Forelimb muscle (tissue), 1 donor: ENCODE data around the gene PHAX. TPM values are rescaled to one million over a fixed set of nuclear protein-coding genes. Genes with fewer than 3 reads are reported as not detected.
"Not testable (repeated sequence)": the region's sequence is repeated elsewhere in the genome, so short reads cannot be mapped to it uniquely, and the experiment has no call there.

ENCODE experiments used
- DNase-seq: peaks from one replicate; pipeline ENCODE4 v3.0.0-alpha.2; 2013; ENCODE audit warnings: low read depth
- polyA plus RNA-seq: library from polyadenylated mRNA; unstranded; fragments of 120-200 nt; gene quantifications from one replicate; pipeline ENCODE4 v1.2.1, GENCODE V29; 2013; ENCODE audit not compliant: insufficient read length

Gene PHAX
- polyA plus RNA-seq, 1 donor = 37.8 TPM

DNA sequence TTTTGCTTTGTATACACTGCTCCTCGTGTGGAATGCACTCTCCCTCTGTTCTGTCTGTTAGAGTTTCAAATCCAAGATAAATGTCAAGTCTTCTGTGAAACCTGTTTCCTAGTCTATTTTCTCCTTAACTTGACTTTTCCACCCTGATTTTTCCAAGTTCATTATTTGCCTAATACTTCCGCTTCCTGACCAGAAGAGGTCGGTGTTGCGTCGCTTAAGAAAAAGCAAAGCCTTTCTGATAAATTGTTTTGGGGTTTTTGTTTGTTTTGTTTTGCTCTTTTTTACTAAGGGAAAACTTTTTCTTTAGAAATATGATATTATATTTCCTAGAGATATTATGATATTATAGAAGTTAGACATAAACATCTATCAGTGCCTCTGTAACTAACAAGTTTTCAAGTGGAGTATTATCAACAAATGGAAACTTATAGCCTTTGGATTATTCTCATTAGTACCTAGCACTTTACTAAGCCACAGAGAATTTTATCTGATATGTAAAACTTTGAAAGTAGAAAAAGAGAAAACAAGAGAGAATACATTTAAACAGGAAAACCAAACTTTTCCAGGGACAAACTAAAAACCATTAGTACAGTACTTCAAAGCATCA is 55.8 kb downstream of the PHAX start:
- peak; percentile 19 for DNase-seq

DNA sequence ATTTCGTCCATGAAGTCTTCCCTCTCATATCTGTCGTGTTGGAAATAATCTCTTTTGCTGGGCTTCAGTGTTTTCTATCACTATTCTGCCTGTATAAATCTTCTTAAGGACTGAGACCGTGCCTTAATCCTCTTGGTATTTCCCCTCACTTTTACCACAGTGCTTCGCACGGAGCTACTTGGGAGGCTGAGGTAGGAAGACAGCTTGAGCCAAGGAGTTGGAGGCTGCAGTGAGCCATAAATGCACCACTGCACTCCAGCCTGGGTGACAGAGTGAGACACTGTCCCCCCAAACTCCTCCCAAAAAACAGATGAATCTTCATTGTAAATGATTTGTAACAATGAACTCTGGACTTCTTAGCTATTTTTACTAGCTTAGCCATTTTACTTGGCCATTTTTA is 57.8 kb downstream of the PHAX start:
- DNase-seq = no peak

DNA sequence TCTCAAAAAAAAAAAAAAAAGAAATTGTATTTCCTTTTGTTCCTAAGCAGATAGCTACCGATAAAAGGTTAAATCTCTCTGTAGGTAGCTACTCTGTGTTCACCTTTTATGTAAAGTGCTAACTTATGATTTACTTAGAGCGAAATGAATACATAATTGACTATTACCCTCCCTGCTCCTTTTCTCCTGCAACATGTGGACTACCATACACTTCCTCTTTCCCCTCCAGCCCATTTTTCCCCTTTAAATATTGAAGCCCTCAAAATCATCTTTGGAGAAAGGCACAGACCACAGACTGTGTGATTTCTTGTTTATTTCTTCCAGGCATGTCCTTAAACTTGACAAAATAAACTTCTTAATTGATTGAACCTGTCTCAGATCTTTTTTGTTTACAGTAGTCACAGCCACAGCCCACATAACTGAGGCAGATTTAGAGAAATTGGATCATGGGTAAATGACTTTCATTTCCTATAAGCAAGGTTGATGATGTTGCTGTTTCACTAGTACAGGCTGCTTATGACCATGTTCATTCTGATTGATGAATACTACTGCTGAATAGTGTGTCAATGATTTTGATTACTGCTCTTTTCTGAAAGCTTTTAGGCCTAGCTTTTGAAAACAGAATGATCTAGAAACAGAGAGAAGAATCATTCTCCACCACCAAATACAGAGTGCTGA is 59.2 kb downstream of the PHAX start:
- no peak for DNase-seq

DNA sequence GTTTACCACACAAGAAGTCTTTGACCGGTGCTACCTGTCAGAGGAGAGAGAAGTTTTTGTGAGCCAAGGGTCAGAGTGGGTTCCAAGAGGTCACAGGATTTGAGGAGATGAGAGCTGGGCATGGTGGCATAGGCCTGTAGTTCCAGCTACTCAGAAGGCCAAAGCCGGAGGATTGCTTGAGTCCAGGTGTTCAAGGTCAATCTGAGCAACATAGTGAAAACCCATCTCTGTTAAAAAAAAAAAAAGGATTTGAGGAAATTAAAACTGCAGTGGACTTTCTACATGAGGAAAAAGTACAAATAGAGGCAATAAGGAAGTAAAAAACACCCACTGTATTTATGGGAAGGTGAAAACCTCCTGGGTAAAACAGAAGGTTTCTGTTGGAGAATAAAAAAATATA is 63.8 kb downstream of the PHAX start:
- no peak for DNase-seq

DNA sequence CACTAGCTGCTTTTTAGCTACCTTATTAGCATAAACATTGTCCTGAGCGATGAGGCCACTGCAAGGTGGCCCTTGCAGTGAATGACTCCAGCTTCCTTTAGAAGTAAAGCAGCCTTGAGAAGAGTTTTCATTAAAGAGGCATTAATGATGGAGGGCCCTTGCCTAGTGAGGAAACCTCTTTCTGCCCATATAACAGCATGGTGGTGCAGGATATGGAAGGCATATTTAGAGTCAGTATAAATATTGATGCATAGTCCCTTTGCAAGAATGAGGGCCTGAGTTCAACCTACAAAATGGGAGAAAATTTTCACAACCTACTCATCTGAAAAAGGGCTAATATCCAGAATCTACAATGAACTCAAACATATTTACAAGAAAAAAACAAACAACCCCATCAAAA is 69.4 kb downstream of the PHAX start:
- not testable (repeated sequence) for DNase-seq

DNA sequence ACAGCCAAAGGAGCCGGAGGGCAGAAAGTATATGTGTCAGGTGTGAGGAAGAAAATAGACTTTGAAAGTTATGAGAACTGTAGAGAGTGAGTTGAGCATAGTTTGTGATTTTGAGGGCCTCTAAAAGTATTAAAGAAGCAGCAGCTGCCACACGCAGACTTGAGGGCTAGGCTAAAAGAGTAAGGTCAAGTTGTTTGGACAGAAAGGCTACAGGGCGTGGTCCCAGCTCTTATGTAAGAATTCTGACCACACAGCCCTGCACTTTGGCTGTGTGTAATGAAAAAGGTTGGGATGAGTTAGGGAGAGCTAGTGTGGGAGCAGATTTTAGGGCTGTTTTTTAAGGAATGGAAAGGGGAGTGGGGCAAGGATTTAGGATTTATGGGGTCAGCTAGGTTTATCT is 70.9 kb downstream of the PHAX start:
- not testable (repeated sequence) for DNase-seq

DNA sequence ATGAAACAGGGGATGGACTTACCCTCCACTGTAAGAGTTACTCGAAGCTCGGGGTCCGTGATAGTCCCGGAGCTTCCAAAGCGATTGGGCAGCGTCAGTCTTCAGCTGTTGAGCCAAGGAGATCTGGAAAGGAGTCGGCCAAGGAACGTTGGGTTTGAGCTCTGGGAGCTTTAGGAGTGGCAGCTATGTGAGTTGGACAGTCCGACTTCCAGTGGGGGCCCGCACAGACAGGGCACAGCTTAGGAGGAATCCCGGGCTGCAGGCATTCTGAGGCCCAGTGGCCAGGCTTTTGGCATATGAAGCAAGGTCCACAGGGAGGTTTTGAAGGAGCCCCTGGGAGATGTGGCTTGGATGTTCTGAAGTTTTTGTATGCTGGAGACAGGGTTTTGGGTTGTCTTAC is 72.7 kb downstream of the PHAX start:
- no peak for DNase-seq

DNA sequence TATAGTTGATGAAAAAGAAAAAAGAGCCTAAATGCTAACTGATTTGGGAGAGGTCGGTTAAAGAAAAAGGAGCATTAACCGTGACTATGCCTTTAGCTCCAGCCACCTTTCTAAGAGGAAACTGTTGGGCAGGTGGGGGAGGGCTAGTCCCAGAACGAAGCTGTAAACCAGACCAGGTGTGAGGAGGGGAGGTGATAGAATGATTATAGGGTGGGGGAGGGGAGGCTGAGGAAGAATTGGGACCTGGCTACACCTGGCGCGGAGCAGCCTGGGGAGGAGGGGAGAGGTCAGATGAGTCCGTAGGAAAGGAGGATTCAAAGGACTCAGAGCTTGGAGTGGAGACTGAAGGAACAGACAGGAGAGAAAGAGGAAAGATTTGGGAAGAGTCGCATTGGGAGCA is 73.4 kb downstream of the PHAX start:
- no peak for DNase-seq

DNA sequence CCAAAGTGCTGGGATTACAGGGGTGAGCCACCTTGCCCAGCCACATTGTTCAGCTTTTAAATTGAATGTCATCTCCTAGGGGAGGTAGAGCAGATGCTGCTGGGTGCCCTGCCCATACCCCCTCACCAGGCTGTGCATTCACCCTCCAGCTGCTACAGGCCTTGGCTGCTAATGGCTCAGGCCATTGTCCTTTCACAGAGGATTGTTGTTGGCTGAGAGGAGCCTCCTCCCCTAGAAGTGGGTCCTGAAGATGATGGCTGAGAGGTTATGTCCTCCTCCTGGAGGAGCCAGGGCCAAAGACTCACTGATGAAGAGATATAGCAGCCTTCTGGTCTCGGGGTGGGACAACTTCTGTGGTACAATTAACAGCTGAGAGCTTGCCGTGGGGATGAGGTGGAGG is 74.6 kb downstream of the PHAX start:
- no peak for DNase-seq

DNA sequence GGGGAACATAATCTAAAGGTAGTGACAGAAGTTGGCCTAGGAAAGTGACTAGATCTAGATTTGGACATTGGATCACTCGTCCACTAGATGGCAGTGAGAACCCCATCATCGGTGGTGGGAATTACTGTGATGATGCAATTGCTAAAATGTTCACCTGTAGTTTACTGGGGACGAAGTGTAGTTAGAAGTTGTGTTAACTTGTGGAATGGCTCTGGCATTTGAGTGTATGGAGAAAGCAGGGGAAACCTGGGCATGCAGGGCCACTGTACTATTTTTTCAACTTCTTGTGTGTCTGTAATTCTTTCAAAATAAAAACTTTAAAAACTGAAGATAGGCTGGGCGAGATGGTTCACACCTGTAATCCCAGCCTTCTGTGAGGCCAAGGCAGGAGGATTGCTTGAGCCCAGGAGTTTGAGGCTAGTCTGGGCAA is 75.5 kb downstream of the PHAX start:
- peak; percentile 53 for DNase-seq

Other genes starting within 250 kb of the PHAX start
- 9.4 TPM for gene GRAMD2B, start 177.5 kb upstream of the PHAX start, polyA plus RNA-seq
- gene ALDH7A1, start 5.7 kb upstream of the PHAX start, polyA plus RNA-seq = 48.5 TPM
- 31.5 TPM for gene LMNB1, start 176.2 kb downstream of the PHAX start, polyA plus RNA-seq